Measurements from ENCODE around the gene XNDC1N. TPM values are rescaled to one million over a fixed set of nuclear protein-coding genes. Genes with fewer than 3 reads are reported as not detected.

Gene XNDC1N
- total RNA-seq, 1 donor from 2014 or later = 8.3 TPM

Other genes starting within 250 kb of the XNDC1N start
- gene DEFB108B, start 95.4 kb downstream of the XNDC1N start, total RNA-seq = not detected in 2 replicates
- not detected in 2 replicates for gene DEFB131B, start 50.1 kb downstream of the XNDC1N start, total RNA-seq
- gene RNF121, start 452 bp upstream of the XNDC1N start, total RNA-seq = 86.8 and 101 TPM in 2 replicates
- gene IL18BP, start 70.3 kb upstream of the XNDC1N start, total RNA-seq = 6.1 and 8.4 TPM in 2 replicates
- 130 and 140 TPM in 2 replicates for gene NUMA1, start 151.9 kb upstream of the XNDC1N start, total RNA-seq
- gene LRRC51, start 152.3 kb upstream of the XNDC1N start, total RNA-seq = 2.6 and 3.5 TPM in 2 replicates
- gene LAMTOR1, start 174.7 kb upstream of the XNDC1N start, total RNA-seq = 110 and 113 TPM in 2 replicates
- gene TOMT, start 177.3 kb upstream of the XNDC1N start, total RNA-seq = not detected in 2 replicates
- 26.3 and 26.8 TPM in 2 replicates for gene ANAPC15, start 184.1 kb upstream of the XNDC1N start, total RNA-seq
- gene FOLR3, start 207.1 kb upstream of the XNDC1N start, total RNA-seq = not detected in 2 replicates